Effector memory CD8-positive, alpha-beta T cell (primary cell): ENCODE data around the gene CRYBB1.

Experiments
- ATAC-seq: fragments of 150-1000 bp; cut with Tn5 transposase; replicated peaks from 2 replicates; pipeline ENCODE4 v1.10.0; 2021; ENCODE audit warnings: mild to moderate bottlenecking, moderate library complexity
- DNase-seq, 3 experiments: peaks; one replicate each; pipeline ENCODE4 v3.0.0; 2021
- H3K27ac Mint-ChIP-seq, 2 donors: one replicate each; pipeline ENCODE4 v1.8.0; 2022; ENCODE audit warnings: mild to moderate bottlenecking in 2 of 2, mixed read lengths in 2 of 2, moderate library complexity in 2 of 2
- H3K27me3 Mint-ChIP-seq, 2 donors: one replicate each; pipeline ENCODE4 v1.8.0; 2022; ENCODE audit warnings: mixed read lengths in 2 of 2
- H3K36me3 Mint-ChIP-seq: one replicate; pipeline ENCODE4 v1.8.0; 2022; ENCODE audit warnings: mild to moderate bottlenecking, moderate library complexity, mixed read lengths; ENCODE audit not compliant: insufficient read depth
- H3K4me1 Mint-ChIP-seq, 2 donors: one replicate each; pipeline ENCODE4 v1.8.0; 2022; ENCODE audit warnings: low read depth in 2 of 2, mixed read lengths in 2 of 2
- H3K4me3 Mint-ChIP-seq, 2 donors: one replicate each; pipeline ENCODE4 v1.8.0; 2022; ENCODE audit warnings: mild to moderate bottlenecking in 2 of 2, mixed read lengths in 2 of 2, moderate library complexity in 2 of 2
- H3K9me3 Mint-ChIP-seq, 2 donors: one replicate each; pipeline ENCODE4 v1.8.0; 2022; ENCODE audit warnings: mixed read lengths in 2 of 2

The CRYBB1 gene

GRCh38 chr22:26650722-26651421, 33.0 kb upstream of the CRYBB1 start:
- Mint-ChIP-seq H3K36me3 (peaks cover 9% of the 10 kb centered on the region), H3K4me3 (no peak overlapping the region), H3K27me3 (no peaks in the 10 kb centered on the region), H3K9me3 (no peaks in the 10 kb centered on the region), H3K27ac (peak overlapping the region; percentile 28 to 49), H3K4me1 (peaks cover 34 to 38% of the 10 kb centered on the region in 2 donors)
- no peak for ATAC-seq
- no peak for DNase-seq

GRCh38 chr22:26648528-26649388, 30.9 kb upstream of the CRYBB1 start:
- DNase-seq: no peak
- no peaks in the 10 kb centered on the region for H3K27me3 Mint-ChIP-seq
- ATAC-seq: no peak
- peak overlapping the region; percentile 79 to 84 for H3K4me3 Mint-ChIP-seq
- peaks cover 12% of the 10 kb centered on the region for H3K36me3 Mint-ChIP-seq
- H3K9me3 Mint-ChIP-seq: no peaks in the 10 kb centered on the region
- H3K27ac Mint-ChIP-seq: peak overlapping the region; percentile 58 to 78
- peaks cover 50 to 56% of the 10 kb centered on the region in 2 donors for H3K4me1 Mint-ChIP-seq

- Mint-ChIP-seq H3K9me3 (no peaks in the 10 kb centered on the region), H3K36me3 (peaks cover 15% of the 10 kb centered on the region), H3K4me3 (peak overlapping the region; percentile 79 to 84), H3K27ac (peak overlapping the region; percentile 58 to 78), H3K4me1 (peaks cover 56 to 63% of the 10 kb centered on the region in 2 donors), H3K27me3 (no peaks in the 10 kb centered on the region)
- ATAC-seq (peak; percentile 73), DNase-seq (peak; percentile 37 to 41 (median 41))
Observed at GRCh38 chr22:26648011-26648497, 30.2 kb upstream of the CRYBB1 start.

GRCh38 chr22:26646158-26646557, 28.3 kb upstream of the CRYBB1 start:
- H3K27ac Mint-ChIP-seq: peak overlapping the region in 1 of 2 donors; percentile 78
- no peaks in the 10 kb centered on the region for H3K27me3 Mint-ChIP-seq
- peak overlapping the region; percentile 79 to 84 for H3K4me3 Mint-ChIP-seq
- H3K9me3 Mint-ChIP-seq: no peaks in the 10 kb centered on the region
- peaks cover 25% of the 10 kb centered on the region for H3K36me3 Mint-ChIP-seq
- H3K4me1 Mint-ChIP-seq: peaks cover 72 to 82% of the 10 kb centered on the region in 2 donors
- DNase-seq (no peak), ATAC-seq (no peak)

- Mint-ChIP-seq H3K27me3 (no peaks in the 10 kb centered on the region), H3K4me1 (peaks cover 67 to 82% of the 10 kb centered on the region in 2 donors), H3K27ac (peak overlapping the region; percentile 93 to 98), H3K36me3 (peaks cover 17% of the 10 kb centered on the region), H3K4me3 (peak overlapping the region; percentile 73 to 77), H3K9me3 (no peaks in the 10 kb centered on the region)
- DNase-seq (no peak), ATAC-seq (peak; percentile 53)
Observed at GRCh38 chr22:26643418-26644100, 25.7 kb upstream of the CRYBB1 start.

- Mint-ChIP-seq H3K36me3 (peaks cover 16% of the 10 kb centered on the region), H3K4me3 (peak overlapping the region; percentile 73 to 77), H3K4me1 (peaks cover 58 to 79% of the 10 kb centered on the region in 2 donors), H3K9me3 (no peaks in the 10 kb centered on the region), H3K27ac (peak overlapping the region; percentile 93 to 98), H3K27me3 (no peaks in the 10 kb centered on the region)
- ATAC-seq: peak; percentile 83
- DNase-seq: peak; percentile 58 to 65 (median 61)
Observed at GRCh38 chr22:26642465-26643417, 24.9 kb upstream of the CRYBB1 start.

GRCh38 chr22:26636296-26636695, 18.5 kb upstream of the CRYBB1 start:
- H3K36me3 Mint-ChIP-seq: peaks cover under 1% of the 10 kb centered on the region
- DNase-seq (no peak), ATAC-seq (no peak)
- H3K9me3 Mint-ChIP-seq: no peaks in the 10 kb centered on the region
- no peaks in the 10 kb centered on the region for H3K27me3 Mint-ChIP-seq
- H3K4me3 Mint-ChIP-seq: no peak overlapping the region
- peaks cover 6 to 32% of the 10 kb centered on the region in 2 donors for H3K4me1 Mint-ChIP-seq
- H3K27ac Mint-ChIP-seq: peak overlapping the region in 1 of 2 donors; percentile 86

- H3K36me3 Mint-ChIP-seq: no peaks in the 10 kb centered on the region
- H3K27me3 Mint-ChIP-seq: no peaks in the 10 kb centered on the region
- DNase-seq (no peak), ATAC-seq (no peak)
- no peaks in the 10 kb centered on the region for H3K9me3 Mint-ChIP-seq
- H3K4me3 Mint-ChIP-seq: no peak overlapping the region
- peaks cover 2 to 20% of the 10 kb centered on the region in 2 donors for H3K4me1 Mint-ChIP-seq
- no peak overlapping the region for H3K27ac Mint-ChIP-seq
Observed at GRCh38 chr22:26635117-26635516, 17.3 kb upstream of the CRYBB1 start.

GRCh38 chr22:26634189-26634588, 16.4 kb upstream of the CRYBB1 start:
- Mint-ChIP-seq H3K4me3 (no peak overlapping the region), H3K27me3 (no peaks in the 10 kb centered on the region), H3K36me3 (no peaks in the 10 kb centered on the region), H3K27ac (no peak overlapping the region), H3K4me1 (peaks cover 2 to 19% of the 10 kb centered on the region in 2 donors), H3K9me3 (no peaks in the 10 kb centered on the region)
- DNase-seq (no peak), ATAC-seq (no peak)

GRCh38 chr22:26632422-26633155, 14.8 kb upstream of the CRYBB1 start:
- Mint-ChIP-seq H3K9me3 (no peaks in the 10 kb centered on the region), H3K4me3 (no peak overlapping the region)

GRCh38 chr22:26631282-26631681, 13.5 kb upstream of the CRYBB1 start:
- H3K27me3 Mint-ChIP-seq: no peaks in the 10 kb centered on the region
- H3K9me3 Mint-ChIP-seq: no peaks in the 10 kb centered on the region
- no peak for ATAC-seq

More at GRCh38 chr22:26632422-26633155, 14.8 kb upstream of the CRYBB1 start:
- Mint-ChIP-seq H3K27me3 (no peaks in the 10 kb centered on the region), H3K36me3 (no peaks in the 10 kb centered on the region), H3K27ac (no peak overlapping the region), H3K4me1 (peaks cover 12 to 27% of the 10 kb centered on the region in 2 donors)
- ATAC-seq (no peak), DNase-seq (no peak)

More at GRCh38 chr22:26631282-26631681, 13.5 kb upstream of the CRYBB1 start:
- DNase-seq: no peak
- H3K4me3 Mint-ChIP-seq: no peak overlapping the region
- no peak overlapping the region for H3K27ac Mint-ChIP-seq
- no peaks in the 10 kb centered on the region for H3K36me3 Mint-ChIP-seq
- H3K4me1 Mint-ChIP-seq: peaks cover 13 to 31% of the 10 kb centered on the region in 2 donors
